Ovary (tissue), 9 donors: ENCODE results near the gene PLXNA3. TPM values are rescaled to one million over a fixed set of nuclear protein-coding genes. Genes with fewer than 3 reads are reported as not detected.

Experiments used
- DNase-seq, 5 donors: peaks; one replicate each; pipeline ENCODE4 v3.0.0-alpha.2; 2019 to 2020
- H3K27ac ChIP-seq, 2 donors: fragments of 200-600 bp; one replicate each; pipeline versions ENCODE4 v1.5.1 to v1.8.0; 2019 to 2022
- H3K27me3 ChIP-seq: fragments of 200-600 bp; one replicate; pipeline ENCODE4 v1.8.0; 2022
- H3K36me3 ChIP-seq: fragments of 200-600 bp; sonication (generic); one replicate; pipeline ENCODE4 v1.5.1; 2019
- H3K4me1 ChIP-seq: one replicate; pipeline ENCODE4 v1.8.1; 2013; ENCODE audit warnings: mild to moderate bottlenecking, moderate library complexity; ENCODE audit not compliant: insufficient read depth
- H3K4me3 ChIP-seq: fragments of 200-600 bp; sonication (generic); one replicate; pipeline ENCODE4 v1.5.1; 2017
- H3K9me3 ChIP-seq, 2 donors: fragments of 200-600 bp in 1 of 2; sonication (generic) in 1 of 2; one replicate each; pipeline versions ENCODE4 v1.5.1 to v1.8.1; 2013 to 2019; ENCODE audit warnings: mild to moderate bottlenecking in 1 of 2, moderate library complexity in 1 of 2
- CTCF ChIP-seq, 3 donors: fragments of 450-650 bp in 2 of 3; fragments of 200-600 bp in 1 of 3; IDR thresholded peaks; one replicate each; pipeline versions ENCODE4 v1.5.1 to v1.8.0; 2016 to 2022; ENCODE audit warnings: antibody characterized with exemption in 3 of 3, mild to moderate bottlenecking in 1 of 3
- EP300 ChIP-seq: sonication (generic); formaldehyde crosslinking; IDR thresholded peaks from one replicate; pipeline ENCODE4 v1.6.1; 2017; ENCODE audit warnings: antibody characterized with exemption
- POLR2A ChIP-seq: fragments of 450-650 bp; IDR thresholded peaks from one replicate; pipeline ENCODE4 v1.6.1; 2017; ENCODE audit warnings: antibody characterized with exemption, mild to moderate bottlenecking, moderate library complexity
- WGBS, 3 donors: extraction: QIAGEN DNeasy Blood & Tissue Kit in 1 of 3; methylation state at CpG; one replicate each; pipeline versions ENCODE4 v1.1.5 to v1.1.7; 2013 to 2017; 5-methylcytosine and 5-hydroxymethylcytosine counted together
- intact Hi-C, 4 donors: fragments of 100-400 bp; cut with DNase I; formaldehyde crosslinking; loops; one replicate each; pipeline versions ENCODE4 v1.11.0 to v1.15.1; 2022 to 2023
- polyA plus RNA-seq, 2 donors: library from polyadenylated mRNA; stranded (reverse); fragments of 200-250 nt in 1 of 2; fragments of 350-450 nt in 1 of 2; fragmentation: Illumina TruSeq in 1 of 2; extraction: RNeasy Lipid Tissue Mini Kit (QIAGEN cat#74804) in 1 of 2; gene quantifications; one replicate each; pipeline ENCODE4 v1.2.3, GENCODE V29; 2013 to 2014
- total RNA-seq, 7 donors: library from RNA; depleted of rRNA in 2 of 7; stranded (reverse); fragments of >200 nt in 2 of 7; fragmentation: NEBNext Ultra II Directional in 3 of 7; extraction: Animal tissue kit (Norgen Biotek cat#: 25700) in 3 of 7; gene quantifications; one replicate each; pipeline versions ENCODE4 v1.1.0 to v1.2.4, GENCODE V29; 2016 to 2023
- donor health status: DM: no; HTN: no; CAD: no; lungs with moderate emphysema.
- donor health status: DM: no; HTN: no; CAD: no.
- donor health status: Bipolar disorder and iron deficiency.
- donor health status: DM: yes; HTN: yes; CAD: no.
- donor health status: DM: no; HTN: no; CAD: no.
- donor health status: DM: yes; HTN: yes; CAD: no.

PLXNA3 gene
- total and polyA plus RNA-seq, 9 donors = 9.5 to 118 (median 43.2) TPM

DNA sequence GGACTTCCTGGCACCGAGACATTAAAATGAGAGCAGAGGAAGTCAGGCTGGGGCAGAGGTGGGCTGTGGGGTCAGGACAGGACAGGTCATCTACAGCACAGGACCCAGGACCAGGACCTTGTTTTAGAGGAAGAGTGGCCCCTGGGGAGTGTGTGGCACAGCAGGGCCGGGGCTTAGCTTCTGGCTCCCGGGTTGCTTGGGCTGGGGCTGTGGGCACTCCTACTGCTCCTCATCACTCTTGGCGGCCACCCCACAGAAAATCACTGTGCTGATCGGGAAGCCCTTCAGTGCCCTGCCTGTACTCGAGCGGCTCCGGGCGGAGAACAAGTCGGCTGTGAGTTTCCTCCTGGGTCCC, 37.7 kb upstream of the PLXNA3 start:
- intact Hi-C loops = no loop called here
- no peak for TF ChIP-seq EP300
- no peak for TF ChIP-seq CTCF (IDR thresholded peaks at IDR 0.05)
- TF ChIP-seq POLR2A = no peak
- H3K4me1 ChIP-seq = no peaks in the 10 kb centered on the region
- peak in 1 of 5 donors; percentile 4 for DNase-seq
- H3K4me3 ChIP-seq = no peak overlapping the region
- H3K9me3 ChIP-seq = no peaks in the 10 kb centered on the region
- WGBS, 3 donors = 81 to 87% (median 84%) methylated on average over 10 of the region's 10 CpGs
- no peaks in the 10 kb centered on the region for H3K27me3 ChIP-seq
- H3K36me3 ChIP-seq = no peaks in the 10 kb centered on the region
- H3K27ac ChIP-seq = no peak overlapping the region

DNA sequence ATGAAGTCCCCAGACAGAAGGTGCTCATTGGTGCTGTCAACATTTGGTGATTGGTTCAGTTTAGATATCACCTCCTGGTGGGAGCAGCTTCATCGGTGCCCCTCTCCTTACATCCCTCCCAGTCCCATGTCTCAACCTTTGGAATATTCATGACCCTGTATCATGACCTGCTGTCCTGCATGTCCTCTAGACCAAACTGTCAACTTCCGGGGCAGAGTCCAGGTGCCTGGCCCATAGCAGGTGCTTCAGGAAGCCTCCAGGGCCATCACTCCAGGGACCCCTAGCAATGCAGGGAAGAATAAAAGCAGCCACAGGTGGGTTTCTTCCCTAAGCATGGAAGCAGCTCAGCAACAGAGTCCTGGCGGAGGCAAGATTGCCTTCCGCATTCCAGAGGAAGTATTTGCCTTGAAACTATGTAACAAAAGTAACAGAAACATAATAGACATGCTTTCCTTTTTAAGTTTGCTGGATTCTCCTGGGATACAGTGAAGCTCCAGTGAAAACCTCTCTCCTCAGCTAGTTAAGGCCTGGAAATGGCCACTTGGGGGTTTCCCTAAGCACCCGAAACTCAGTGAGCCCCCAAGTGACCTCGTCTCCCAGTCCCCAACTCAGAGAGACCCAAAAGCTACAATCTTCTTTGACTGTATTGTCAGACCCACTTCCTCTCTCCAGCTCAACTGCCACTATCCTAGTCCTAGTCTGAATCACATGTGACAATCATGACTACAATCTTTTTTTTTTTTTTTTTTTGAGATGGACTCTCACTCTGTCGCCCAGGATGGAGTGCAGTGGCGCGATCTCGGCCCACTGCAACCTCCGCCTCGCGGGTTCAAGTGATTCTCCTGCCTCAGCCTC, 30.9 kb upstream of the PLXNA3 start:
- intact Hi-C loops = no loop called here
- no peak for TF ChIP-seq EP300
- TF ChIP-seq CTCF (IDR thresholded peaks at IDR 0.05) = no peak
- no peak for TF ChIP-seq POLR2A
- no peak overlapping the region for H3K27ac ChIP-seq
- H3K4me1 ChIP-seq = no peaks in the 10 kb centered on the region
- no peaks in the 10 kb centered on the region for H3K27me3 ChIP-seq
- no peak overlapping the region for H3K4me3 ChIP-seq
- WGBS, 3 donors = 76 to 83% (median 81%) methylated on average over 13 of the region's 13 CpGs
- no peaks in the 10 kb centered on the region for H3K36me3 ChIP-seq
- DNase-seq = no peak
- no peaks in the 10 kb centered on the region for H3K9me3 ChIP-seq

GRCh38 chrX:154428176-154429171, 29.6 kb upstream of the PLXNA3 start, which contains the start of gene ATP6AP1:
ATP6AP1 (plus strand) TSS chrX:154428677; CDS start chrX:154428693, 16 bp downstream.
- intact Hi-C loops = no loop called here
- Histone ChIP-seq H3K36me3 (no peaks in the 10 kb centered on the region), H3K27me3 (no peaks in the 10 kb centered on the region), H3K4me1 (no peaks in the 10 kb centered on the region), H3K27ac (peak within 1 kb of the TSS; percentile 57 to 58), H3K4me3 (peak within 1 kb of the TSS; percentile 51), H3K9me3 (no peaks in the 10 kb centered on the region)
- TF ChIP-seq POLR2A = peak; percentile 44
- TF ChIP-seq CTCF (IDR thresholded peaks at IDR 0.05) = no peak
- WGBS, 3 donors = 39 to 40% (median 40%) methylated on average over 80 to 87 of the region's 87 CpGs
- peak; percentile 89 to 94 (median 92) for DNase-seq

DNA sequence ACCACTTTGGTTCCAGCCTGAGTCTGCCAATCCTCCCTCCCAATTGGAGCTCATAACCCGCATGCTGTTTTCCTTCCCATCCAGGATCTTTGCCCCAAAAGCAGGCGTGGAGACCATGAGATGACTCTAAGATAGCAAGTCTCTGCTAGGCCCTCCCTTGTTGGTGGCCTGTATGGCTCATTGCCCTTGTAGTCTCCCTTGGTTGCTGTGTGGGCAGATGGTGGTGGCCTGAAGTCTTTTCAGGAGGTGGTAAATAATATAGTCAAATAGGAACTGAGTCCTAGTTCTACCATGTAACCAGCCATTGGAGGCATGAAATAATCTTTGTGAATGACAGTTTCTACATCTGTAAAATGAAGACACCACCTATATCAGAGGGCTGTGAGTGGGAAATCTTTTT, 28.4 kb upstream of the PLXNA3 start:
- no peak overlapping the region for H3K4me3 ChIP-seq

More for the DNA sequence above, 28.4 kb upstream of the PLXNA3 start:
- Histone ChIP-seq H3K27me3 (no peaks in the 10 kb centered on the region), H3K36me3 (no peaks in the 10 kb centered on the region), H3K27ac (no peak overlapping the region), H3K9me3 (no peaks in the 10 kb centered on the region), H3K4me1 (no peaks in the 10 kb centered on the region)
- DNase-seq = no peak
- no peak for TF ChIP-seq POLR2A
- TF ChIP-seq CTCF (IDR thresholded peaks at IDR 0.05) = no peak
- TF ChIP-seq EP300 = no peak
- WGBS, 3 donors = 69 to 81% (median 80%) methylated on average over 2 of the region's 2 CpGs
- intact Hi-C loops = no loop called here
